Esophagus (tissue), 2 donors: ENCODE data around the gene CACNB4. TPM values are rescaled to one million over a fixed set of nuclear protein-coding genes. Genes with fewer than 3 reads are reported as not detected.
A peak's percentile ranks its signal among the peaks of the same experiment; 100 is the strongest.

Experiments
- H3K27ac ChIP-seq, 2 donors: one replicate each; pipeline ENCODE4 v1.5.1; 2013; ENCODE audit warnings: low read depth in 2 of 2, mild to moderate bottlenecking in 2 of 2, inconsistent platforms in 1 of 2, low read length in 1 of 2, moderate library complexity in 1 of 2
- H3K27me3 ChIP-seq, 2 donors: one replicate each; pipeline ENCODE4 v1.6.1; 2013; ENCODE audit warnings: low read length in 2 of 2, control low read depth in 1 of 2, mild to moderate bottlenecking in 1 of 2; ENCODE audit not compliant: insufficient read depth in 2 of 2, control insufficient read depth in 1 of 2
- H3K36me3 ChIP-seq, 2 donors: one replicate each; pipeline ENCODE4 v1.6.1; 2013; ENCODE audit warnings: low read length in 1 of 2; ENCODE audit not compliant: control insufficient read depth in 2 of 2, insufficient read depth in 2 of 2
- H3K4me1 ChIP-seq, 2 donors: one replicate each; pipeline ENCODE4 v1.6.1; 2013; ENCODE audit warnings: low read length in 1 of 2; ENCODE audit not compliant: control insufficient read depth in 2 of 2, insufficient read depth in 2 of 2
- H3K4me3 ChIP-seq, 2 donors: one replicate each; pipeline ENCODE4 v1.5.1; 2013; ENCODE audit warnings: low read length in 2 of 2, mild to moderate bottlenecking in 2 of 2, low read depth in 1 of 2, moderate library complexity in 1 of 2
- H3K9me3 ChIP-seq, 2 donors: one replicate each; pipeline ENCODE4 v1.6.1; 2013; ENCODE audit warnings: mild to moderate bottlenecking in 2 of 2, low read depth in 1 of 2, low read length in 1 of 2, moderate library complexity in 1 of 2; ENCODE audit not compliant: control insufficient read depth in 2 of 2, insufficient read depth in 1 of 2
- WGBS, 2 donors: extraction: QIAGEN DNeasy Blood & Tissue Kit; methylation state at CpG; one replicate each; pipeline ENCODE4 v1.1.7; 2013; 5-methylcytosine and 5-hydroxymethylcytosine counted together
- polyA plus RNA-seq, 2 donors: library from polyadenylated mRNA; stranded (reverse); fragments of 200-250 nt; gene quantifications; one replicate each; pipeline ENCODE4 v1.2.3, GENCODE V29; 2013
- donor health status: healthy with polysubstance abuse.
- donor health status: Bipolar disorder and iron deficiency.

The CACNB4 gene
- polyA plus RNA-seq, 2 donors, result 1.2 to 1.3 TPM

DNA sequence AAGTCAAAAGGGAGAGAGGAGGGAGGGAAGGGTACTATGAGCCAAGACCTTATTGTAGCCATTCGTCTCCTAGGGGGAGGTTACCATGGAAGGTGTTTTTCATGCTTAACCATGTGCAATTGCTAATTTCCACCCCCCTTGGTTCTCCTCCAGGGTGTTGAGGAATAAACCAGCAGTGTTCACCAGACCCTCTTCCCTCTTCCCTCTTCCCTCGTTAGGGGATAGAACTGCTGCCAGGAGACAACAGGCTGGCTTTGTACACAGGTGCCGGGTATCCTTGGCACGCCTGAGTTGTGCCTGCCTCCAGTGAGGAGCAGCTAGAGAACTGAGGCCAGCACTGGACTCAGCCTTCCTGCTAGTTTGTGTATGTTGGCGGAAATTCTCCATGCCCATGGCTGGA is 229.6 kb downstream of the CACNB4 start:
- H3K4me3 ChIP-seq, result no peak overlapping the region
- H3K27ac ChIP-seq, result no peak overlapping the region
- no peaks in the 10 kb centered on the region for H3K9me3 ChIP-seq
- H3K27me3 ChIP-seq, result no peaks in the 10 kb centered on the region
- H3K4me1 ChIP-seq, result no peaks in the 10 kb centered on the region
- WGBS, 2 donors, result 76 to 80% methylated on average over 5 of the region's 5 CpGs
- no peaks in the 10 kb centered on the region for H3K36me3 ChIP-seq

DNA sequence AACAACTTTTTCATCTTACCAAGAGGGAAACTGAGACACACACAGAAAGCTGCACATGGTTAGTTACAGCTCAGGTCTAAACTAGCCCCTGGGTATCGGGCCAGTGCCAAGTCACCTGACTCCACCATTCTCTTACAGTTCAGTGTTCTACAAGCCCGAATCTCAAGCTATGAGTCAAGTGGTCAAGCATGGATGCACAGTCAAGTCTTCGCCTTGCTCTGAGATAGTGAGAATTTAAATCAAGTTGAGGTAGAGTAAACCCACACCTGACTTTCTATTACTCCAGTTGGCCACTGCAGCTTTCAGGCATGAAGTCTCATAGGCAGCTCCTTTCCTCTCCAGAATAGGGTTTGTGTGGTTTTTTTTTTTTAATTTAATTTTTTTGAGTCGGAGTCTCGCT is 236.1 kb downstream of the CACNB4 start:
- Histone ChIP-seq H3K4me3 (no peak overlapping the region), H3K36me3 (no peaks in the 10 kb centered on the region), H3K27ac (no peak overlapping the region), H3K9me3 (no peaks in the 10 kb centered on the region), H3K4me1 (no peaks in the 10 kb centered on the region), H3K27me3 (no peaks in the 10 kb centered on the region)
- WGBS, 2 donors, result 87 to 90% methylated on average over 5 of the region's 5 CpGs

DNA sequence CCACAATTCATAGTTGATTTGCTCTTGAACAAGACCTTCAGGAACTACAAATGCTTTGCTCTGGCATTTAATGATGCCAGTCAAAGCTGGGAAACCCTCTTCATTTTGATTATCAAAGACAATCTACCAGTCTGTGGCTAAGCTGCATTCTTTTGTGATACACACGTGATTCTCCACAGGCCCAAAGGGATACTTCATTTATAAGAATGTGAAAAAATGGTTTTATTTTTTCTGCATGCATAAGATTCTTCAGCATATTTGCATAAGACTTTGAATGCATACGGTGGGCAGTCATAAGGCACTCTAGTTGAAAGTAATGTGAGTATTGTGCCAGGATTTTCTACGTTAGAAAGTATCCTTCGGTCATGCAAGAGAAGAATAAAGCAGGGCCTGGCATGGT is 237.7 kb downstream of the CACNB4 start:
- Histone ChIP-seq H3K4me3 (no peak overlapping the region), H3K4me1 (no peaks in the 10 kb centered on the region), H3K27me3 (no peaks in the 10 kb centered on the region), H3K9me3 (no peaks in the 10 kb centered on the region), H3K27ac (no peak overlapping the region), H3K36me3 (no peaks in the 10 kb centered on the region)
- WGBS, 2 donors, result 80 to 86% methylated on average over 4 of the region's 4 CpGs

DNA sequence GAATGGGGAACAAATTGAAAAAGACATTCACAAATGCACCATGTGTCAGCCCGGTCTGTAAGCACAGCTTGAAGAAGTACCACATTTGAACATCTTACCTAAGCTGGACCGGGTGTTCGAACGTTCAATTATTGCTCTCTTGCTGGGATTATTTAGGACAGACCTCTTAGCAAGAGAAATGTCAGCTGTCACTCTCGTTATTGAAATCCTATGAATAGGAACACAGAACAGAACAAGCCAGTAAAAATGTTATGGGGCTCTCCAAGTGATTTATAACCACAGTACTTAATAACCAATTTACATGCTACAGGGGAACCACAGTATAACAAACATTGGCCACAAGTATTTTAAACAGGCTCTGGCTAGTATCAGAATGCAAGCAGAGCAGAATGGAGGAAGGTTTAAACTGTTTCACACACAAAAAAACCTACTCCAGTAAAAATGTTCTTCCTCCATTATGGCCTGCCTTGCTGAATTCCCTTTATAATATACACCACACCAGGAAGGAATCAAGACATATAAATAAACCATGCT is 238.2 kb downstream of the CACNB4 start:
- 82 to 87% methylated on average over 5 of the region's 5 CpGs for WGBS, 2 donors
- no peaks in the 10 kb centered on the region for H3K4me1 ChIP-seq
- no peaks in the 10 kb centered on the region for H3K36me3 ChIP-seq
- no peak overlapping the region for H3K4me3 ChIP-seq
- no peaks in the 10 kb centered on the region for H3K9me3 ChIP-seq
- H3K27me3 ChIP-seq, result no peaks in the 10 kb centered on the region
- no peak overlapping the region for H3K27ac ChIP-seq

DNA sequence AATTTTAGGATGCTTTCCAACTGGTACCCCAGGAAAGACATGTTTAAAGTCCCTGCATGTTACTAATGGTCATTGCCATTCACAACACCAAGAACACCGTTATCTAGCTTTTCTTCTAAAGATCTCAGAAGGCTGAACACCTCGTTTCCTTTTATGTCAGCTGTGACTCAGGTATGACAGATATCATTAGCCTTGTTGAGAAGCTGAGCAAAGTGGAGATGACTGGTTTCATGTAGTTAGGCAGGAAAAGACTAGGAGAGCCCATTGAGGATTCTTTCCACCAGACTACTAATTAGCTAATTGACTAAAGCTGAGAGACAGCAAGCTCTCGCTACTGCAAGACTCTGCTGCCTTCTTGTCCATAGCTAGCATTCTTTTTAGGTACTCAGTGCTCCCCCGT is 238.6 kb downstream of the CACNB4 start:
- 79 to 82% methylated on average over 4 of the region's 4 CpGs for WGBS, 2 donors
- Histone ChIP-seq H3K4me3 (no peak overlapping the region), H3K9me3 (no peaks in the 10 kb centered on the region), H3K4me1 (no peaks in the 10 kb centered on the region), H3K36me3 (no peaks in the 10 kb centered on the region), H3K27me3 (no peaks in the 10 kb centered on the region), H3K27ac (no peak overlapping the region)

DNA sequence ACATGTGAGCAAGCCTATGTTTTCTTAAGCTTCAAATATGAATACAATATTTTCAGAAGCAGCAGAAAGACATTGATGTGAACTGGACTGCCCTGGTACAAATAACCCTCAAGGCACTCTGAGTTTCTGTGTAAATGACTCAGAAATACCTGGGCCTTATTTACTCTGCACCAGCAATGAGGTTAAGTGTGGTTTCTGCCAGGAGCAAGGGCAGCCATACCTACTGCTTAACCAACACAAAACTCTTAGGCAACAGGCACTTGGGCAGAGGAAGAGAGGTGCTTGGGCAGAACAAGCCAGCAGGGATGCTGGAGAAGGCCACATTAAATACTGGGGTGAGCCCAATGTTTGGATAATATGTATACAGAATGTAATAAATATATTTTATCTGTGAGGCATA is 241.2 kb downstream of the CACNB4 start:
- H3K27ac ChIP-seq, result peak overlapping the region in 1 of 2 donors; percentile 31
- no peaks in the 10 kb centered on the region for H3K4me1 ChIP-seq
- H3K36me3 ChIP-seq, result no peaks in the 10 kb centered on the region
- H3K9me3 ChIP-seq, result no peaks in the 10 kb centered on the region
- H3K27me3 ChIP-seq, result no peaks in the 10 kb centered on the region
- H3K4me3 ChIP-seq, result no peak overlapping the region

DNA sequence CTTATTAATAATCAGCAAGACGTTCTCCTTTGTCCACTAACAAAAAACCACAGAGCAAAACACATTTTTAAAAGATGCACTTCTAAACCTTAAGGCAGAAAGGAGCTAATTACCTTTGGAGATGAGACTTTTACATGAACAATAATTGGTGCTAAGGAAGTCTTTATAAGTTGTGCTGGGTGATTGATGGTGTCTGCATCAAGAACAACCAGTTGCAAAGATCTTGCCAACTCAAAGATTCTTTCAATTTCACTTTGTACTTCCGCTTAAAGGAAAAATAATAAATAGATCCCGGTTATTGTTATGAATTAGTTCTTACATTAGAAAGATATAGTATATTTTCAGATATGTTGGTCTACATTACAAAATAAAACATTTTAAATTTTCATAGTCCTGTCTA is 243.7 kb downstream of the CACNB4 start:
- Histone ChIP-seq H3K9me3 (no peaks in the 10 kb centered on the region), H3K27me3 (no peaks in the 10 kb centered on the region), H3K27ac (no peak overlapping the region), H3K36me3 (no peaks in the 10 kb centered on the region), H3K4me3 (no peak overlapping the region), H3K4me1 (no peaks in the 10 kb centered on the region)
- 74 to 84% methylated on average over 3 of the region's 3 CpGs for WGBS, 2 donors

DNA sequence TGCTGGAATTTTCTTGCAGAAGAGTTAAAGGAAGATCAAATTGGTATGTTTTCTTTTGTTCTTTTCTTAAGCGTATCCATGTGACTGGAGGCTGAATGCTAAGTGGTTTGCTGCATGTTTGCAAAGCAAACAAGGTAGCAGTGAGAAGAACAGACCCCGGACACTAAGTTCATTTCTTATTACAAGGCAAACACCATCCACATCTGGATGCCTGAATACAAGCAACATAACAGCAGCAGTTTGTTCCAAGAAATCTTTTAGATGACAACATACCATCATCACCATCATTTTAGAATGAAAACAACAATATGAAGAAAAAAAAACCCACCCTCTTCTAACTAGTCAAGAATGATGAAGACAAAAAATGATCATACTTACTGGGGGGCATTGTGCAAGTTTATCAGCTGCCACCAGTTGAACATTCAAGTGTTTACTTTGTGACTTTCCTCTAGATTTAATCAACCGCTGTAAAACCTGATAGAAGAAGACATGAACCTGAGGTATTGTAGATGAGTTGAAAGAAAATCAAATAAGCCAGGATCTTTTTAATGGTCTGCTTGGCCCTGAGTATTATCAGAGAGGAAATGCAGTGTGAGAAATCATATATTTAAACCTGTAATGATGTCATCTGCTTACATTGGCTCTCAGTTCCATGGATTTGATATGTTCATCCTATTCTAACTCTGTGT is 245.6 kb downstream of the CACNB4 start:
- Histone ChIP-seq H3K27me3 (no peaks in the 10 kb centered on the region), H3K27ac (no peak overlapping the region), H3K36me3 (no peaks in the 10 kb centered on the region), H3K4me3 (no peak overlapping the region), H3K9me3 (no peaks in the 10 kb centered on the region), H3K4me1 (no peaks in the 10 kb centered on the region)
- 86 to 88% methylated on average over 3 of the region's 3 CpGs for WGBS, 2 donors

DNA sequence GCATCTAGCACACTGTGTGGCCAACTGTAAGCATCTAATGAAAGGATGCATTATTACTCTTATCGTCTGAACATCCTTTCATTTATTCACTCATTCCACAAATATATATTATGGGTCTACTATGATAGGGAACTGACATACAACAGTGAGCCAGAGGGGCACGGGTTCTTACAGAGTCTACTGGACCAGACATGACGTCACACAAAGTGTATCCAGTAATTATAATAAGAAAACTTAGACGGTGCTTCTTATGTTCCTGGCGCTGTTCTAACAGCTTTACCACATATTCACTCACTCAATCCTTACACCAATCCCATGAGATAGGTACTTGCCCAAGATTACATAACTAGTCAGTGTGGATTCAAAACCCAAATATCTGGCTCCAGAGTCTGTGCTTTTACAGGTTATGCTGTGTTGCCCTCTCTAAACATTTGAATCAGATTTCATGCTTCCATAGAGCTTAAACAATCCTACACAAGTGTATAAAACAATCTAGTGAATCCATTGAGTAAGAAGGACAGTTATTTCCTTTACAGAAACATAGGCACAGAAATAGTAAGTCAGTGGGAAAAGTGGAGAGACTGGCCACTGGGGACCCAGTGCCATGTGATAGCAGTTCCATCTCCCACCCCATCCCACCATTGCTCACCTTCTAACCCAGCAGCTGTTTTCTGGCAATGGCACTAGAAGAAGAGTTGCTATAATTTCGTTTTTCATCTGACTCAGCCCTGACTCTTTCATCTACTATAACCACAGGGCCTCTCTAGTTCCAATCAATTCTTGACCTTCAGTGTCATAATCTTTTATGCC is 246.4 kb downstream of the CACNB4 start:
- Histone ChIP-seq H3K4me3 (no peak overlapping the region), H3K27ac (no peak overlapping the region), H3K4me1 (no peaks in the 10 kb centered on the region), H3K27me3 (no peaks in the 10 kb centered on the region), H3K9me3 (no peaks in the 10 kb centered on the region), H3K36me3 (no peaks in the 10 kb centered on the region)
- WGBS, 2 donors, result 79 to 83% methylated on average over 6 of the region's 6 CpGs
